ENCODE results near the gene PAN3.

Gene PAN3

DNA sequence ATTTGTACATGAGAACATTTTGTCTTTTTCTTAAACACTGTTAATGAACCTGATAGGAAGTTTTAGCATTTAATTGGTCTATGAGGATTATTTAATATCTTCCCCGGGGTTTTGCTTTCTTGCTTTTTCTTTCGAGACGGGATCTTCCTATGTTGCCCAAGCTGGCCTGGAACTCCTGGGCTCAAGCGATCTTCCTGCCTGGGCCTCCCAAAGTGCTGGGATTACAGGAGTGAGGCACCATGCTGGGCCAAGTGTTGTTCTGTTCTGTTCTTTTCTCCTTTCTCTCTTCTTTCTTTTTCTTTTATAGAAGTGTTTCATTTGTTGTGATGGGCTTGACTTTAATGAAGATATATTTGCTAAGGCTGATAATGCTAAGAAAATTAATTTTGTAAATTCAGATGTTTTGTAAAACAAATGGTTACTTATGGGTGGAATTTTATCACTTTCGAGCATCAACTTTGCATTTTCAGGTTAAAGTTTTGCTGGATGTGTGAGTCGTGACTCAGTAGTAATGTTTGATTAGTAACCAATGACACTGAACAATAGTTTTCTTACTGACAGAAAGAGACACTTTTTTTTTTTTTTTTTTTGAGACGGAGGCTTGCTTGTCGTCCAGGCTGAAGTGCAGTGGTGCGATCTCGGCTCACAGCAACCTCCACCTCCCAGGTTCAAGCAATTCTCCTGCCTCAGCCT lies 2.2 kb downstream of the PAN3 start:
- no peak for TF ChIP-seq CTCF (IDR thresholded peaks at IDR 0.05)

DNA sequence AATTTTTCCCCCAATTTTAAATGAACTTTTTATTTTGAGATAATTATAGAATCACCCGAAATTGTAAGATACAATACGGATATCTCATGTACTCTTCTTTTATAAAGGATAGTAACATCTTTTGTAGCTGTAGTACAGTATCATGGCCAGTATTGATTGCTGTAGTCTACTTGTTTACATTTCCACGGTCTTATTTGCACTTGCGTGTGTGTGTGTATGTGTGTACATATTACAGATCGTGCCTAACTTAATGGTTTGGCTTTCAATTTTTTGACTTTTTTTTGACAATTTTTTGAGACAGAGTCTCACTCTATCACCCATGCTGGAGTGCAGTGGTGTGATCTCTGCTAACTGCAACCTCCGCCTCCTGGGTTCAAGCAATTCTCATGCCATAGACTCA lies 6.7 kb downstream of the PAN3 start:
- no peak for TF ChIP-seq CTCF (IDR thresholded peaks at IDR 0.05)

GRCh38 chr13:28147495-28147894 lies 9.2 kb downstream of the PAN3 start:
- TF ChIP-seq CTCF (IDR thresholded peaks at IDR 0.05) = no peak

DNA sequence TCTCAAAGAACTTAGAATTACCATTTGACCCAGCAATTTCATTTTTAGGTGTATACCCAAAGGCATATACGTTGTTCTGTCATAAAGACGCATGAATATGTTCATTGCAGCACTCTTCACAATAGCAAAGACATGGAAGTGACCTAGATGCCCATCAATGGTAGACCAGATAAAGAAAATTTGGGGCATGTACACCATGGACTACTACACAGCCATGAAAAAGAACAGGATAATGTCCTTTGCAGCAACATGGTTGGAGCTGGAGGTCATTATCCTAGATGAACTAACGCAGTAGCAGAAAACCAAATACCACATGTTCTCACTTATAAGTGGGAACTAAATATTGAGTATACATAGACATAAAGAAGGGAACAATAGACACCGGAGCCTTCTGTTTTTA lies 20.7 kb downstream of the PAN3 start:
- TF ChIP-seq CTCF (IDR thresholded peaks at IDR 0.05) = no peak

DNA sequence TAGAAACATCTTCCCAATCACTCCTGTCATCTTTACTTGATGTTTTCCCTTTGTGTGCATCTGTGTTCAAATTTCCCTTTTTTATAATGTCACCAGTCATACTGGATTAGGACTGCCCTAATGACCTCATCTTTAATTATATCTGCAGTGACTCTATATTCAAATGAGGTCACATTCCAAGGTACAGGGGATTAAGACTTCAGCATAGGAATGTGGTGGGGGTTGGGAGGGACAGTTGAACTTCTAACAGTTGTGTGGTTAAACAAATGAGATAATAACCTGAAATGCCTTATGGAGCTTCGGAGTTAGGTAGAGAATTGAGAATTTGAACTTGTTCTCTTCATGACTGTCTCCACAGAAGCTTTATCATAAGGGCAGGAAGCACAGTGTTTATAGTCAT lies 23.0 kb downstream of the PAN3 start:
- TF ChIP-seq CTCF (IDR thresholded peaks at IDR 0.05) = no peak

DNA sequence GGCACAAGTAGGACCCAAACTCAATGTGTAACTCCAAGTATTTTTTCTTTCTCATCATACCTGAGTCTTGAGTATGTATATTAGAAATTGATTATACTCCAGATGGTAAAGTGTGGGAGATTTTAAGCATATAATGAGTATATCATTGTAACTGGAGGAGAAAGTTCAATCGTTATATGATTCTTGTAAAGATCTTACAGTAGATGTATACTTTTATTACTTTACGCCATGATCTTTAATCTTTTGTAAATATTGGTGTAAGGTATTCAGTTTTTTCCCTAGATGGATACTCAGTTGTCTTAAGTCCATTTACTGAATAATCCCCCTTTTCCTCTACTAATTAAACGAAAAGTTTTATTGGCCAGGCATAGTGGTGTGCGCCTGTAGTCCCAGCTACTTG lies 25.2 kb downstream of the PAN3 start:
- TF ChIP-seq CTCF (IDR thresholded peaks at IDR 0.05) = no peak

- TF ChIP-seq CTCF (IDR thresholded peaks at IDR 0.05) = no peak
These were observed 27.9 kb downstream of the PAN3 start for GRCh38 chr13:28166257-28166656.

GRCh38 chr13:28171266-28171665 lies 32.9 kb downstream of the PAN3 start:
- no peak for TF ChIP-seq CTCF (IDR thresholded peaks at IDR 0.05)
